Muscle layer of duodenum (tissue), 2 donors: Measurements from ENCODE around the gene SLC25A18.

ENCODE experiments used
- H3K27ac ChIP-seq: one replicate; pipeline ENCODE4 v1.7.0; 2013; ENCODE audit warnings: mild to moderate bottlenecking, low read length
- H3K27me3 ChIP-seq: one replicate; pipeline ENCODE4 v1.7.0; 2013; ENCODE audit warnings: low read depth, mild to moderate bottlenecking, control low read depth, low read length
- H3K36me3 ChIP-seq, 2 donors: one replicate each; pipeline ENCODE4 v1.7.0; 2013; ENCODE audit warnings: low read length in 2 of 2, control low read depth in 1 of 2, mild to moderate bottlenecking in 1 of 2; ENCODE audit not compliant: insufficient read depth in 2 of 2, control insufficient read depth in 1 of 2
- H3K4me1 ChIP-seq, 2 donors: one replicate each; pipeline ENCODE4 v1.7.0; 2013; ENCODE audit warnings: low read length in 2 of 2, mild to moderate bottlenecking in 2 of 2, control low read depth in 1 of 2, moderate library complexity in 1 of 2; ENCODE audit not compliant: insufficient read depth in 2 of 2, control insufficient read depth in 1 of 2
- H3K4me3 ChIP-seq, 2 donors: one replicate each; pipeline ENCODE4 v1.7.0; 2013; ENCODE audit warnings: low read length in 2 of 2, low read depth in 1 of 2, mild to moderate bottlenecking in 1 of 2
- H3K9me3 ChIP-seq, 2 donors: one replicate each; pipeline ENCODE4 v1.7.0; 2013; ENCODE audit warnings: low read length in 2 of 2, control low read depth in 1 of 2, mild to moderate bottlenecking in 1 of 2; ENCODE audit not compliant: control insufficient read depth in 1 of 2
- donor health status: healthy.

The SLC25A18 gene

DNA sequence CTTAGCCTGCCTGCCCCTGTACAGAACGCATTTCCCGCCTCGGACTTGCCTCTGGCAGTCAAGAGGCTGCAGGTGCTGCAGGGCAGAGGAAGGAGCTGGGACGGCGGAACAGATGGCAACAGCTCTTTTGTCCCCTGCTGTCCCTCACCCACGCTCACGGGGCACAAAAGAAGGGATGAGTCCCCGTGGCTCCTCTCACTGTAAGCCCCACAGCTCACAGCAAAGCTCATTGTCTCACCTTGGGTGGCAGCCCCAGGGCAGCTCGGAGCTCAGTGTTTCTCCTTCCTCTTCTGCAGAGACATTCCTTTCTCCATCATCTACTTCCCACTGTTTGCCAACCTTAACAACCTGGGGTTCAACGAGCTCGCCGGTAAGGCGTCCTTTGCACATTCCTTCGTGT is 24.3 kb downstream of the SLC25A18 start:
- H3K27ac ChIP-seq, result no peak overlapping the region

DNA sequence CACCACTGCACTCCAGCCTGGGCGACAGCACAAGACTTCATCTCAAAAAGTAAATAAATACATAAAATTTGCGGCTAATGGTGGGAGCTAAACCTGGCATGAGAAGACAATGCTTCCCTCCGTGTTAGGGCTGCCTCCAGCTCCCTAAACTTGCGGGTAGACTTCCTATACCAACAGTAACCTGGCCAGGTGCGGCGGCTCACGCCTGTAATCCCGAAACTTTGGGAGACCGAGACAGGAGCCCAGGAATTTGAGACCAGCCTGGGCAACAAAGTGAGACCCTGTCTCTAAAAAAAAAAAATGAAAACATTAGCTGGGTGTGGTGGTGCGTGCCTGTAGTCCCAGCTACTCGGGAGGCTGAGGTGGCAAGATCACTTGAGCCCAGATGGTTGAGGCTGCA is 25.3 kb downstream of the SLC25A18 start:
- H3K4me1 ChIP-seq, result no peaks in the 10 kb centered on the region
- no peak overlapping the region for H3K4me3 ChIP-seq
- H3K27ac ChIP-seq, result no peak overlapping the region
- no peaks in the 10 kb centered on the region for H3K9me3 ChIP-seq
- H3K27me3 ChIP-seq, result no peaks in the 10 kb centered on the region
- H3K36me3 ChIP-seq, result peaks cover 25 to 50% of the 10 kb centered on the region in 2 donors

More for the DNA sequence above, 24.3 kb downstream of the SLC25A18 start:
- no peaks in the 10 kb centered on the region for H3K9me3 ChIP-seq
- no peaks in the 10 kb centered on the region for H3K27me3 ChIP-seq
- H3K4me3 ChIP-seq, result no peak overlapping the region
- no peaks in the 10 kb centered on the region for H3K4me1 ChIP-seq
- H3K36me3 ChIP-seq, result peaks cover 16 to 41% of the 10 kb centered on the region in 2 donors

DNA sequence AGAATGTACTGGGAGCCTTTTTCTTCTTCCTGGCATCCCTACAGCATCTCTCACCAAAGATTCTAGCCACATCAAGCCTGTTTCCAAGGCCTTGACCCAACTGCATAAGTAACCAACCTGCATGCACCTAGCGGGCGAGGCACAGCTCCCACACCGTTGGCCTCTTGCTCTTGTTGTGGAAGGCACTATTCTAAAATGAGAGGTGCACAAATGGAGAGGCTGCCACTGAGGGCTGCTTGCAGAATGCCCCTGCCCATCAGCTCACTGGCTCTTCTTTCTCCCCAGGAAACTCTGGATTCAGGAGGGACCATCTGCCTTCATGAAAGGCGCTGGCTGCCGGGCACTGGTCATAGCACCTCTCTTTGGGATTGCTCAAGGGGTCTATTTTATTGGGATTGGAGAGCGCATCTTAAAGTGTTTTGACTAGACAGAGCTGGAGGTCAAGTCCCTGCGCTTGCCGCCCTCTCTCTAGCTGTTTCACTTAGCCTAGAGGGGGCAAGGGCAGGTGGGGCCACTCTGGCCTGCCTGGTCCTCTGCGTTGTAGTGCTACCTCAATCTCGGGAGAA is 26.6 kb downstream of the SLC25A18 start:
- H3K27me3 ChIP-seq, result no peaks in the 10 kb centered on the region
- H3K36me3 ChIP-seq, result peaks cover 36 to 63% of the 10 kb centered on the region in 2 donors
- H3K9me3 ChIP-seq, result no peaks in the 10 kb centered on the region

DNA sequence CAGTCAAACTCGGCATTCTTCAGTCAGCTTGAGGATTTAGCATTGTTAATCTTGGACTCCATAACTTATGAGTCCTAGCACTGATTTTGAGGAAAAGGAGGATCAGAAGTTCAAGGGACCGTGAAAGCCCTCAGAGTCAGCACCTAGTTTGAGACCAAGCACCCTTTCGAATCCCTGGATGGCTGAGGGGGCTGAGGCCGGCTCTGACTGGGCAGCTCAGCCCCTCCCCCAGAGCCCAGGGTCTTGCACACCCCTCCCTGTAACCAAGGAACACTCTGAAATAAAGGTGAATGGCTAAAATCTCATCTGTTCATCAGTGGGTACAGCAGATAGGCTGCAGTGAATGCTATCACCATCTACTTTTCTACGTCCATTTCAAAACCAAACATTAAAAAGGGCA is 27.3 kb downstream of the SLC25A18 start:
- no peak overlapping the region for H3K27ac ChIP-seq
- H3K9me3 ChIP-seq, result no peaks in the 10 kb centered on the region
- no peaks in the 10 kb centered on the region for H3K27me3 ChIP-seq
- H3K4me1 ChIP-seq, result no peaks in the 10 kb centered on the region
- H3K36me3 ChIP-seq, result peaks cover 37 to 69% of the 10 kb centered on the region in 2 donors
- no peak overlapping the region for H3K4me3 ChIP-seq

More for the DNA sequence above, 26.6 kb downstream of the SLC25A18 start:
- Histone ChIP-seq H3K27ac (no peak overlapping the region), H3K4me1 (no peaks in the 10 kb centered on the region), H3K4me3 (no peak overlapping the region)

DNA sequence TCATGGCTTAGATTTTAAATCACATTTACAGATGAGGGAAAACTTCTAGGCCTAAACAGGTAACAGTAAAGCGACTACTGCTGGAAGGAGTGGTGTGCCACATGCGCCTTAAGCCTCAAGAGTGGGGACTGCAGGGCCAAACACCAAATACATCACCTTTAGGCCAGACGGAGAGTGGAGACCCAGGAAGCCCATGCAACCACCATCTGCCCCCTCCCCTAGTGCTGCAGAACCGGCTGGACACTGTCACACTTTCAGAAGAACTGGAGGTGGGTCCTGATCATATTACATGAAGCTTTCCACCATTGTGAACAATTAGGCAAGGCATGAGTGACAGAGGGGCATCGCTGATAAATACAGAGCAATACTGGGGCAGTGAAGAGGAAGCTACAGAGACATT is 28.9 kb downstream of the SLC25A18 start:
- no peaks in the 10 kb centered on the region for H3K27me3 ChIP-seq
- H3K9me3 ChIP-seq, result no peaks in the 10 kb centered on the region
- H3K27ac ChIP-seq, result no peak overlapping the region
- peaks cover 45 to 78% of the 10 kb centered on the region in 2 donors for H3K36me3 ChIP-seq
- no peaks in the 10 kb centered on the region for H3K4me1 ChIP-seq
- no peak overlapping the region for H3K4me3 ChIP-seq

DNA sequence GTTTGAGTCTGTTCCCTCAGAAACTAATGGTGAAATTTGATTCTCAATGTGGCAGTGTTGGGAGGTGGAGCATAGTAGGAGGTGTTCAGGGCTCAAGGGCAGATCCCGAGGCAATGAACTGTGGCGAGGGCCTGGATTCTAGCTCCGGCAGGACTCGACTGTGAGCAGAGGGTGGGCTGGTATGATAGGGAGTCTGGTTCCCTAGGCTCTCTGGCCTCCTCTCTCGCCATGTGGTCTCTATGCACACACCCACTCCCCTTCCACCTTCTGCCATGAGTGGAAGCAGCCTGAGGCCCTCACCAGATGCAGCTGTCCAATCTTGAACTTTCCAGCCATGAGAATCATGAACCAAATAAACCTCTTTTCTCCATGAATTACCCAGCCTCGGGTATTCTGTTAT is 32.9 kb downstream of the SLC25A18 start:
- no peak overlapping the region for H3K27ac ChIP-seq
- no peaks in the 10 kb centered on the region for H3K4me1 ChIP-seq
- no peaks in the 10 kb centered on the region for H3K27me3 ChIP-seq
- no peaks in the 10 kb centered on the region for H3K9me3 ChIP-seq
- H3K36me3 ChIP-seq, result peaks cover 62 to 79% of the 10 kb centered on the region in 2 donors
- H3K4me3 ChIP-seq, result no peak overlapping the region

DNA sequence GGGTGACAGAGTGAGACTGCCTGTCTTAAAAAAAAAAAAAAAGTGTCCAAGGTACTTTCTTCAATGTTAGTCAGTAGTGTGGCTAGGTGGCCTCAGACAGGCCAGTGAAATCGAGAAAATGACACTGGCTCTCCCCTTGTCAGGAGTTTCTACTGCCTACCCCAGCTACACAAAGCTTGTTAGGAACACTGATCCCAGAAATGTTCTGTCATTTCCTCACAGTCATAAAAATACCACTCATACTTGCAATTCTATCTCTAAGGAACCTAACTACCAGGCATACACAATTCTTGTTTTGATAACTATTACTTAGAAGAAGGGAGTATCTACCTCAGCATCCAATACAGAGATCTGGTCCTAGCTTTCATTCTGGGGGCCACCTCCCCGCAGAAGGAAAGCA is 33.9 kb downstream of the SLC25A18 start:
- Histone ChIP-seq H3K36me3 (peaks cover 56 to 69% of the 10 kb centered on the region in 2 donors), H3K4me1 (no peaks in the 10 kb centered on the region), H3K4me3 (no peak overlapping the region), H3K9me3 (no peaks in the 10 kb centered on the region), H3K27ac (no peak overlapping the region), H3K27me3 (no peaks in the 10 kb centered on the region)

DNA sequence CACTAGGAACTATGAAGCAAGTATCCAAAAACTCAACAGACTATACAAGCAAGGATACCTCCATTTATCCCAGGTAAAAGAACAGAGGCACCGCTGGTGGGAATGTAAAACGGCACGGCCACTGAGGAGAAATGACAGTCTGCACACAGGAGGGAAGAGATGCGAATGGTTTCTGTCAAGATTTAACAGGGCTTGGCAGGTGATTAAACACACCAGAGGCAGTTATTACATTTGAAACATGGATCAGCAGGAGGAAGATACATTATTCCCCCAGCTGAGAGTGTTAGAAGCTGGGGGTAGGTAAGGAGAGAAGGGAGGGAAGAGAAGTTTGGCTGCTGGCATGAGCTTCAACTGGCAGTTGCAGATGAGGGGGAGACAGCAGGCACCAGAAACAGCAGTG is 35.0 kb downstream of the SLC25A18 start:
- H3K9me3 ChIP-seq, result no peaks in the 10 kb centered on the region
- no peak overlapping the region for H3K4me3 ChIP-seq
- H3K4me1 ChIP-seq, result no peaks in the 10 kb centered on the region
- no peak overlapping the region for H3K27ac ChIP-seq
- peaks cover 47 to 58% of the 10 kb centered on the region in 2 donors for H3K36me3 ChIP-seq
- no peaks in the 10 kb centered on the region for H3K27me3 ChIP-seq

DNA sequence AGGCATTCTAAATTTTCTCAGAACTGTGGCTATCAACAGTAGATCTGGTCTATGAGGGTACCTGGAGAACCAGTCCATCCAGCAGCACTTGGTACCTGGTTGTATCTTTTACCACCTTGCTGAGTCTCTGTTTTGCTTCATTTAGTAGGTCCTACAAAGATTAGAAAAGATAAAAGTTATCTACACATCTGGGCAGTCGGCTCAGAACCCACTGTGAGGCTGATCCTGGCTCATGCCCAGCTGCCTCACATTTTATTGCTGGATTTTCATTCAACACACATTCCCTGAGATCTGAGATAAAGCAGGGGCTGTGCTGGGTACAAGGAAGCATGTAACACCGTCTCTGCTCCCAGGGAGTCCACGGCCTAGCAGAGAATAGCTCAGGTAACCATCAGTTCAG is 37.7 kb downstream of the SLC25A18 start:
- no peak overlapping the region for H3K4me3 ChIP-seq
- H3K27ac ChIP-seq, result no peak overlapping the region
- H3K4me1 ChIP-seq, result no peaks in the 10 kb centered on the region
- H3K27me3 ChIP-seq, result no peaks in the 10 kb centered on the region
- H3K9me3 ChIP-seq, result no peaks in the 10 kb centered on the region
- peaks cover 31 to 34% of the 10 kb centered on the region in 2 donors for H3K36me3 ChIP-seq

DNA sequence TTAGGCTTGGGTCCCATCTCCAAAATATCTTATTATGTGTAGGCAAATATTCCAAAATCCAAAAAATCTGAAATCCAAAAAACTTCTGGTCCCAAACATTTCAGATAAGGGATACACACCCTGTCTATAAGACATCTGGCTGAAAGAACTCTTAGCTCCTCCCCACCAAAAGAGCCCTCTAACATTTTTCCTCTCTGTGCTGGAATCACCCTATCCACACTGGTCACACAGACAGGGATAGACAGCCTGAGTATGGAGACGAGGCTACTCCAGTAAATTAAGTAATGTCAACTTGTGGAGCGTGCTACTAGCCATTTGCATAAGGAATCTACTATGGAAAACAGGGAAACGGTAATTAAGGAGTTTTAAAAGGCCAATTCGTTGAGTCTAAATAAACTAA is 40.4 kb downstream of the SLC25A18 start:
- peaks cover 14 to 23% of the 10 kb centered on the region in 2 donors for H3K36me3 ChIP-seq
- H3K27me3 ChIP-seq, result no peaks in the 10 kb centered on the region

DNA sequence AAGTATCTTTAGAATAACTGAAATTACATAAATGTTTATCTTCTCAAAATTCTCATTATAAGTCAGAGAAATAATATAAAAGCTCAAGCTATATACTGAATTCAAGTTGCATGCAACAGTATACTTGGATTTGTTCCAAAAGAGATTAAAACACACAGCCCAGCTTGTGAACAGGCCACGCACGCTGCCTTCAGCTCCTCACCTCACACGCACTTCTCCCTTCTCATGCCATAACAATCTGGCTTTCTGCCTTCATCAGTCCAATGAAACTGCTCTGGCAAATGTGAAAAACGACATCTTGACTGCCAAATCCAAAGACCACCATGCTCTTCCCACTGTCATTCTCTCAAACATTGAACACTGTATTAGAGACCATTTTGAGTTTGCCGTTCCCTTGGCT is 43.2 kb downstream of the SLC25A18 start:
- no peaks in the 10 kb centered on the region for H3K9me3 ChIP-seq
- no peaks in the 10 kb centered on the region for H3K4me1 ChIP-seq
- H3K4me3 ChIP-seq, result no peak overlapping the region
- H3K27ac ChIP-seq, result no peak overlapping the region
- H3K27me3 ChIP-seq, result no peaks in the 10 kb centered on the region
- peaks cover 12 to 18% of the 10 kb centered on the region in 2 donors for H3K36me3 ChIP-seq

More for the DNA sequence above, 40.4 kb downstream of the SLC25A18 start:
- H3K4me3 ChIP-seq, result no peak overlapping the region
- no peak overlapping the region for H3K27ac ChIP-seq
- H3K4me1 ChIP-seq, result no peaks in the 10 kb centered on the region
- H3K9me3 ChIP-seq, result no peaks in the 10 kb centered on the region

DNA sequence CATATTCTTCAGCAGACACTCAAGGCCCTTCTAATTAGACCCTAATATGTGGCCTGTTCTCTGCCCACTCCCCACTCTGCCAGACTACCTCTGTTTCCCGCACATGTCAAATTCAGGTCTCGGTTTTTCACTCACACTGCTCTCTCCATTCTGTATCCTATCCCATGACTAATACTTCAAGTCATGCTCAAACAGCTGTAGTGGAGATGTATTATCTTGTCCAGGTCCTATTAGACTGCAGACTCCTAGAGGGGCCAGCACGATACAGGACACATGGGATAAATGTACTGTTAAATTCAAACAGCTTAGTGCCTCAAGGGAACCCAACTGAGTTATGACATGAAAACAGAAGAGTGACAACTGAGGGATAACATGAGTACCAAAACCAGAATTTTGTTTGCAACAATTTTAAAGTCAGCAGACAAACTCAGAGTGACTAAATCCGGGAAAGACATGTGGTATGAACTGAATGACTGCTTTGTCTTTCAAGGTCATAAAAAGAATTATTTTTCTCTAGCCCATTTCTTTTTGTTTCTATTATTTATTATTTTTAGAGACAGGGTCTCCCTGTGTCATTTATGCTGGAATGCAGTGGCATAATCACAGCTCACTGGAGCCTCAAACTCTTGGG is 44.7 kb downstream of the SLC25A18 start:
- Histone ChIP-seq H3K9me3 (no peaks in the 10 kb centered on the region), H3K4me3 (no peak overlapping the region), H3K36me3 (peaks cover 27 to 33% of the 10 kb centered on the region in 2 donors), H3K4me1 (no peaks in the 10 kb centered on the region), H3K27me3 (no peaks in the 10 kb centered on the region), H3K27ac (no peak overlapping the region)
